ENCODE results near the gene CDK5RAP3.
"Not testable (repeated sequence)": the region's sequence is repeated elsewhere in the genome, so short reads cannot be mapped to it uniquely, and the experiment has no call there.

Gene CDK5RAP3

DNA sequence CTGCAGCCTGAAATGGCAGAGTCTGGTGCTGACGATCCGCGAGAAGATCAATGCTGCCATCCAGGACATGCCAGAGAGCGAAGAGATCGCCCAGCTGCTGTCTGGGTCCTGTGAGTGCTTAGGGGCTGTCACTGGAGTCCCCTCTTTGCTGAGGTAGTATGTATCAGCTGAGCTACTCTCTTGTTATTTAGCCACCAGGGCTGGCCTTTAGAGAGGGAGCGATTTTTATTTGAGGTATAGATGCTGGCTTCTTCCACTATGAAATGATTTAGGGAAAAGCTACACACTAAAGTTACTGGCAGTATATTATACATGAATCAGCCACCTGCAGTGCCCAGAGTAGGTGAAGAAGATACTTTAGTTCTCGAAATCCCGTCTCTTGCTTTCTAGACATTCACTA is 2.6 kb downstream of the CDK5RAP3 start:
- DNase-seq (ENCODE audit: insufficient read length, low spot score) (no peak), FAIRE-seq (no peak)

DNA sequence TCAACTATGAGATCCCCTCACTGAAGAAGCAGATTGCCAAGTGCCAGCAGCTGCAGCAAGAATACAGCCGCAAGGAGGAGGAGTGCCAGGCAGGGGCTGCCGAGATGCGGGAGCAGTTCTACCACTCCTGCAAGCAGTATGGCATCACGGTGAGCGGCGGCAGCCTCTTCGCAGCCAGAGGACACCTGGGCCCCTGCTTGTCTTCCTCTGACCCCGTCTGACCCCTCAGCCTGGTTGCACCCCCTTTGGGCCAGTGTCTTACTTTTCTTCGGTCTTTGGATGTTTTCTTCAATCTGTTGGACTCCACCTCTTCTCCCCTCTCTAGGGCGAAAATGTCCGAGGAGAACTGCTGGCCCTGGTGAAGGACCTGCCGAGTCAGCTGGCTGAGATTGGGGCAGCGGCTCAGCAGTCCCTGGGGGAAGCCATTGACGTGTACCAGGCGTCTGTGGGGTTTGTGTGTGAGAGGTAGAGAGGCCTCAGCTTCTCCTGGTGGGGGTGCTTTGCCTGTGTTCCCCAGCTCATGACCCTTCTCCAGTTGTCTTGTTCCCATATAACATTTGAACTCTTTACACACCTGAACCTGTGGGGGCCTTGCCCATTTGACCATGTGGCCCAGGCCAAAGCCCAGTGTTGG is 4.4 kb downstream of the CDK5RAP3 start:
- DNase-seq (ENCODE audit: insufficient read length, low spot score) (no peak), FAIRE-seq (no peak)

GRCh38 chr17:47975823-47976205 is 4.9 kb downstream of the CDK5RAP3 start:
- FAIRE-seq, result no peak

DNA sequence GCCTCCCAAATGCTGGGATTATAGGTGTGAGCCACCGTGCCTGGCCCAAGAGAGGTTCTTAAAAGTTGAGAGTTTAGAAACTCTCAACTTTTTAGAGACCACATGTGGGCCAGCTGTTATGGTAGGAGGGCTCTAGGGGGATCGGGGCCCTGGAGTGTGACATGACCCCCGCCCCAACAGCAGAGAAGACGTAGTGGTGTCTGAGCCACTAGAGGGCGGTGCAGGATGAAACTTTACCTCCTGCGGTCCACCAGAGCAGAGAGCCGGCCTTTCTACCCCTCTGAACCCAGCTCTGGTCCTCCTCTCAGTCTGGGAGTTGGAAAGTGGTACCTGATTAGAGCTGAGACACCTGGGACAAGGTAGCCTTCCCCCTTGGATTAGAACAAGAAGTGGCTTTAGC is 7.4 kb downstream of the CDK5RAP3 start:
- FAIRE-seq (peak; percentile 60), DNase-seq (ENCODE audit: insufficient read length, low spot score) (peak; percentile 69)

More at GRCh38 chr17:47975823-47976205, 4.9 kb downstream of the CDK5RAP3 start:
- DNase-seq (ENCODE audit: insufficient read length, low spot score), result no peak

- FAIRE-seq (no peak), DNase-seq (ENCODE audit: insufficient read length, low spot score) (no peak)
These were observed 9.6 kb downstream of the CDK5RAP3 start for GRCh38 chr17:47980541-47980940.

GRCh38 chr17:47981462-47981861 is 10.5 kb downstream of the CDK5RAP3 start:
- DNase-seq (ENCODE audit: insufficient read length, low spot score), result no peak
- FAIRE-seq, result no peak

DNA sequence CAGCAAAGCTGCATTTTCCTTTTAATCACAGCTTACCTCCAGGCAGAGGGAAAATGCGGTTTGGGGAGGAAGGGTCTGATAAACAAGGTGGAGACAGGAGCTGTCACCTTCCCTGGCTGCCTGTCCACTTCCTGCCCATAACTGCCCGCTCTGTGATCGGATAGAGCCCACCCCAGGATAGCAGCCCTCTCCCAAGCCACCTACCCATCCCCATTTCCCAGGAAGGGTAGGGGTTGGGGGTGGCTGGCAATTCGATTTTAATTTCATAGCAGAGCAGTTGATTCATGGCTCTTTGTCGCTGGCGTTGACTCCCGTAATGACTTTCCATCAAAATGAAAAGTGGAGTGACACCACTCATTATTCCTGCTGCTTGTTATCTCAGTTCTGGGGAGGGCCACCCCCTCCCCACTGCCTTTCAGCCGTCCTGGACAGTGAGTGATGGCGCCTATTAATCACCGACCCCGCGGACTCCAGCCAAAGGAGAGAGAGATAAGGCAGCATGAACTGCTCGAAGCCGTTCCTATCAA is 11.2 kb downstream of the CDK5RAP3 start:
- no peak for FAIRE-seq
- DNase-seq (ENCODE audit: insufficient read length, low spot score), result no peak

- DNase-seq (ENCODE audit: insufficient read length, low spot score), result no peak
- FAIRE-seq, result no peak
These were observed 11.9 kb downstream of the CDK5RAP3 start for GRCh38 chr17:47982645-47983390.

GRCh38 chr17:47983492-47984223 is 12.7 kb downstream of the CDK5RAP3 start:
- DNase-seq (ENCODE audit: insufficient read length, low spot score), result no peak
- FAIRE-seq, result no peak

GRCh38 chr17:47986520-47986919 is 15.6 kb downstream of the CDK5RAP3 start:
- FAIRE-seq, result no peak
- no peak for DNase-seq (ENCODE audit: insufficient read length, low spot score)

- DNase-seq (ENCODE audit: insufficient read length, low spot score), result no peak
- FAIRE-seq, result no peak
These were observed 16.4 kb downstream of the CDK5RAP3 start for GRCh38 chr17:47987240-47987835.

- FAIRE-seq; DNase-seq (ENCODE audit: insufficient read length, low spot score): not testable (repeated sequence)
These were observed 17.5 kb downstream of the CDK5RAP3 start for GRCh38 chr17:47988445-47988844.

DNA sequence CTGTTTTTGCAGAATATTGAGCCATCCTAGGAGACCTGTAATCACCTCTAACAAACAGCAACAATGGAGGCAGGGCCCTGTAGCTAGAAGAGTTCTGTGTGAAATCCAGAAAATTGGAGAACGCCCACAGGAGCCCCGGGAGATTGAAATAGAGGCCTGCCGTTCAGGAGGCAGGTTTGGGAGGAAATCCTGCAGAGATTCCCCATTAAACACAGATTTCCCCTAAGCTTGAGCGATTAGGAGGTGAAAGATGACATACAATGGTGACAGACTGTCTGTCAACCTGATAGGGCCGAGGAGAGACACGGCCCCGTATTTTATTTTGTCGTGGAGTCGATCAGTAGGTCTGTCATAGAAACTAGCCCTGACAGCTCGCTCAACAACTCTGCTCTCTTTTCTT is 18.2 kb downstream of the CDK5RAP3 start:
- FAIRE-seq (no peak), DNase-seq (ENCODE audit: insufficient read length, low spot score) (no peak)

DNA sequence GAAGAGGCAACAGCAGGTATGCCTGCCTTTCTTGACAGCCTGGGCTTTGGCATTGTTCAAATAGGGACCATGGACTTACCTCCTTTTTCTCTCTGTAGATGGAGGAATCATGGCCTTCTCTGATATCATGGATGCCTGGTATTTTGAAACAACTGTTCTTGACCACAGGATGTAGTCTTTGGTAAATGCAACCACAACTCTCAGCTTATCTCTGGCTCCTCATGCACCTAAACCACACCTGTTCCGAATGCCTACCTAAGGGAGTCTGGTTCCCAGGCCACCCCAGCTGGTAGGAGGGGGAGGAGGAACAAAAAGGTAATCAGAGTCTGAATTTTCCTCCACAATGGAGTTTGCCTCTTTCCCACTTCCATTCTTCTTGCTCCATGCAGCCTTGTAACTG is 18.8 kb downstream of the CDK5RAP3 start:
- DNase-seq (ENCODE audit: insufficient read length, low spot score), result no peak
- FAIRE-seq, result peak; percentile 64

GRCh38 chr17:47990962-47991731 is 20.2 kb downstream of the CDK5RAP3 start:
- no peak for DNase-seq (ENCODE audit: insufficient read length, low spot score)
- FAIRE-seq, result no peak

DNA sequence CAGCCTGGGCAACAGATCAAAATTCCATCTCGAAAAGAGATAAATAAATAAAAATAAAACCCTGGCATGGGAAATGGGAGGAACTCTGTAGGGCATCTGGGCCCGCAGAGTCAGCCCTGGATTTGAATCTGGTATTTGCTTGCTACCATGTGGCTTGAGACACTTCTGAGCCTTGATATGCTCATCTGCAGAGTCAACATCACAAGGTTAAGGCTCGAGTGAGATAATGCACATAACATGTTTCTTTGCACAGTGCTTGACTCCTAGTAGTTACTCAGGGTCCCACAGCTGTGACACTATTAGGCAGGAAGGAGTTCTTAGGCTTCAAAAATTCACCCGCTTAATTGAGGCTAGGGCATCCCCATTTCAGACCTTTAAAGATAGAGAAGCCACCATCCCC is 21.3 kb downstream of the CDK5RAP3 start:
- DNase-seq (ENCODE audit: insufficient read length, low spot score), result no peak
- no peak for FAIRE-seq

DNA sequence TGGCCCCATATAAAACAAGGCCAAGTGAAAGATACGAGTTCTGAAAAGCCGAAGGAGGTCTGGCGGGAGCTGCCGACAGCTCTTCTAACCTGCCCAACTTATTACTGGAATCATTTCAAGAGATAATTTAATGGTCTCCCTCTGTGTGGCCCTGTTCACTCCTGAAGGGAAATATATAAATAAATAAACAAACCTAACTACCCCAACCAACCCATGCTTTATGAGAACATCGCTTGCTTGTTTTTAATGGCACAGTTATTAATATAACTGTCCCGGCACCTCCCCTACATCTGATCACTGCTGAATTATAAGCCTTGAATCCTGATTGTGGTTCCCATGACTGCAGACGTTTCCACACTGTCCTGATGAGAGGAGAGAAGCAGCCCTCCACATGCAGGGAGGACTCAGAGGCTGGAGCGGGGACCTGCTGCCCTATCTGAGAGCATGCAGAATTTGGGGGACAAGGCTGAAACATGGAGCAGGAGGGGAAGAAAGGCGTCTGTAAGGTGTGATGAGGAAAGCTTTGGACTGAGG is 22.2 kb downstream of the CDK5RAP3 start:
- FAIRE-seq, result no peak
- DNase-seq (ENCODE audit: insufficient read length, low spot score), result no peak

DNA sequence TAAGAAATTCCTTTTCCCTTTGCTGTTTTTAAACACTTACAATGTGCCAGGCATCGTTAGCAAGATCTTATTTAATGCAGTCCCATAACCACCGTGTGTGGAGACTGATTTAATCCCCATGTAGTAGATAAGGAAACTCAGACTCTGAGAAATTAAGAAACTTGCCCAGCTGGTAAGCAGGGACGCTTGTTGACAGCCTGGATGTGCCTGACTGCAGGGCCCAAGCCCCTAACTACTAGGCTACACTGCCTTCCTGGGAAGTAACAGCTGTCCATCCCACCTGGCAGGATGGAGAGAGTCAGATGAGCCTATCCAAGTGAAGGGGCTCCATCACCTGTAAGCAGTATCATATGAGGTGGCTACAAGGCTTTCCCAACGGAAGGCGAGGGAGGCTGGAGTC is 23.1 kb downstream of the CDK5RAP3 start:
- no peak for FAIRE-seq

DNA sequence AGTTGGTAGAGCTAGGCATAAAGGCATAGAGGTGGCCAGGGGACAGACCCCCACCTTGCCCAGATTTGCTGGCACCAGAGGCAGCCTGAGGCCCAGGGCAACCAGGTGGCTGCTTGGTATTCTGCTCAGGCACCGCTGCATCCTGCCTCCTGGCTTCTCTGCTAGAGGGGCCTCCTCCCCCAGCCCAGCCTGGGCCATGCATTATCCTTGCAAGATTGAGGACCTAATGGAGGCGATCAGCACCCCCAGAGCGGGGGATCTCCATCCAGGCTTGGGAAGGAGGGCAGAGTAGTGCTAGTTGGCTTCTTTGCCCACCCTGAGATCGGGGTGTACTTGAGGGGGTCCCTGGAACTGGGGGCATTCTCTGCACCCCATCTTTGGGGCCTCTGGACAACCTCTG is 23.8 kb downstream of the CDK5RAP3 start:
- DNase-seq (ENCODE audit: insufficient read length, low spot score) (no peak), FAIRE-seq (no peak)

More for the DNA sequence above, 23.1 kb downstream of the CDK5RAP3 start:
- DNase-seq (ENCODE audit: insufficient read length, low spot score), result no peak

All from GM19239 (cell line).